Body of pancreas (tissue), 4 donors: ENCODE results near the gene ZFP62. TPM values are rescaled to one million over a fixed set of nuclear protein-coding genes. Genes with fewer than 3 reads are reported as not detected.
A peak's percentile ranks its signal among the peaks of the same experiment; 100 is the strongest.

ENCODE experiments used
- ATAC-seq: fragments of 150-250 bp; one replicate; pipeline ENCODE4 v1.9.1; 2016
- DNase-seq, 4 donors: peaks; one replicate each; pipeline ENCODE4 v3.0.0-alpha.2; 2019
- H3K27ac ChIP-seq, 4 donors: fragments of 200-600 bp; sonication (generic); 1 replicate in 3 of 4; 2 replicates in 1 of 4; pipeline versions ENCODE4 v1.5.1 to v1.6.1; 2016 to 2019; ENCODE audit warnings: mild to moderate bottlenecking in 1 of 4, mixed read lengths in 1 of 4, moderate library complexity in 1 of 4
- H3K27me3 ChIP-seq, 2 donors: fragments of 200-600 bp; sonication (generic); one replicate each; pipeline ENCODE4 v1.6.0; 2016; ENCODE audit warnings: mild to moderate bottlenecking in 1 of 2
- H3K36me3 ChIP-seq, 2 donors: fragments of 200-600 bp; sonication (generic); replicated peaks in 1 of 2; 2 replicates each; pipeline ENCODE4 v1.5.1; 2016; ENCODE audit warnings: low read depth in 2 of 2; ENCODE audit not compliant: insufficient read depth in 1 of 2
- H3K4me1 ChIP-seq: fragments of 200-600 bp; sonication (generic); one replicate; pipeline ENCODE4 v1.6.0; 2016
- H3K4me3 ChIP-seq, 2 donors: fragments of 200-600 bp; sonication (generic); 1 replicate in 1 of 2; 2 replicates in 1 of 2; pipeline ENCODE4 v1.5.1; 2016 to 2019
- H3K9me3 ChIP-seq, 3 donors: fragments of 200-600 bp; sonication (generic); 1 replicate in 2 of 3; 2 replicates in 1 of 3; pipeline ENCODE4 v1.5.1; 2016
- CTCF ChIP-seq, 7 experiments: fragments of 450-650 bp in 4 of 7; fragments of 200-600 bp in 3 of 7; sonication (generic) in 3 of 7; IDR thresholded peaks; one replicate each; pipeline ENCODE4 v1.5.1; 2016 to 2019; ENCODE audit warnings: antibody characterized with exemption in 7 of 7
- POLR2A ChIP-seq, 3 donors: fragments of 450-650 bp; IDR thresholded peaks; one replicate each; pipeline ENCODE4 v1.6.1; 2016; ENCODE audit warnings: antibody characterized with exemption in 3 of 3, mild to moderate bottlenecking in 2 of 3
- WGBS, 2 donors: methylation state at CpG; one replicate each; pipeline ENCODE4 v1.1.5; 2017; 5-methylcytosine and 5-hydroxymethylcytosine counted together
- intact Hi-C: fragments of 100-400 bp; cut with DNase I; formaldehyde crosslinking; loops from one replicate; pipeline ENCODE4 v1.15.1; 2023
- total RNA-seq, 2 donors: library from RNA; depleted of rRNA; stranded (reverse); fragments of >200 nt; gene quantifications; one replicate each; pipeline ENCODE4 v1.1.0, GENCODE V29; 2016

The ZFP62 gene
- total RNA-seq, 2 donors from 2014 or later, result 17.1 to 24.6 TPM

DNA sequence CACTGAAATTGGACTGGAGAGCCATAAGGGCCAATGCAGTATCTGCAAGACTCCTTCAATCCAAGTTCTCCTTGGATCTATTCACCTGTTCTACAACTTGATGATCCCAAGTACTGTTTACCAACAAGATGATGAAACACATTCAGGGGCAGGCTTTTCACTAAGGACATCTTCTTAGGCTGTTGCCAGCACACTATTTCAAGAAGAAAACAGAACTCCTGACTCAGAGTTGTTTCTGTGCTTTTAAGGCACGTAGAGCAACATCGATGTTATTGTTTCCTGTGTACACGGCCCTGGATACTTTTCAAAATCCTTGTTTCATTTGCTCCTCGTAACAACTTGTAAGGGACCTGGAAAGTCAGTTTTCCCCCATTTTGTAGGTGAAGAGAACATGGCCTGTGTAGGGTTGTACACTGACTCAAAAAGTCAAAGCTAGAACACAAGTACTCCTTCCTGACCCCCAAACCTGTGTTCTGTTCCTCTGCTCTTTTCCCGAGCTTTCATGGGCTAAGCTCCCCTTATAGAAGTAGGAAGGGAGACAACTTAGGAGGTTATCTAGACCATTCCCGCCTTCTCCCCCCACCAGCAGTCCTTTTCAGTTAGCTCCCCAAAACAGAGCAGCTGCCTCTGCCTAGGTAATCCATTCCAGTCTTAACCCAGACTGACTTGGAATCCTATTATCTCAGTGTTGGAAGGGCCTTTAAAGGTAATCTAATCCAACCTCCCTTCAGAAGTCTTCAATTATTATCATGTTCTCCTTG, 53.2 kb downstream of the ZFP62 start:
- ATAC-seq (no peak), DNase-seq (no peak)
- Histone ChIP-seq H3K27ac (peak overlapping the region in 2 of 4 donors; percentile 19 to 94), H3K9me3 (no peaks in the 10 kb centered on the region), H3K27me3 (no peaks in the 10 kb centered on the region), H3K4me1 (peaks cover 75% of the 10 kb centered on the region), H3K4me3 (no peak overlapping the region), H3K36me3 (no peaks in the 10 kb centered on the region)
- intact Hi-C loops, result no loop called here
- 51 to 53% methylated on average over 6 of the region's 6 CpGs for WGBS, 2 donors
- TF ChIP-seq POLR2A (IDR thresholded peaks at IDR 0.05), result no peak
- TF ChIP-seq CTCF (IDR thresholded peaks at IDR 0.05), result no peak

GRCh38 chr5:180807046-180807445, 54.0 kb downstream of the ZFP62 start:
- H3K9me3 ChIP-seq, result no peaks in the 10 kb centered on the region
- H3K27ac ChIP-seq, result peak overlapping the region in 1 of 4 donors; percentile 94
- intact Hi-C loops, result no loop called here
- no peak for DNase-seq
- WGBS, 2 donors, result 83 to 87% methylated on average over 1 of the region's 1 CpG
- TF ChIP-seq CTCF (IDR thresholded peaks at IDR 0.05), result no peak
- TF ChIP-seq POLR2A (IDR thresholded peaks at IDR 0.05), result no peak
- ATAC-seq, result no peak
- H3K4me1 ChIP-seq, result peaks cover 72% of the 10 kb centered on the region
- no peak overlapping the region for H3K4me3 ChIP-seq
- H3K27me3 ChIP-seq, result no peaks in the 10 kb centered on the region
- H3K36me3 ChIP-seq, result no peaks in the 10 kb centered on the region

- intact Hi-C loops, result no loop called here
- no peak for ATAC-seq
- H3K9me3 ChIP-seq, result no peaks in the 10 kb centered on the region
- H3K4me1 ChIP-seq, result peaks cover 70% of the 10 kb centered on the region
- DNase-seq, result peak in 1 of 4 donors; percentile 35
- H3K27ac ChIP-seq, result peak overlapping the region in 2 of 4 donors; percentile 19 to 94
- H3K36me3 ChIP-seq, result no peaks in the 10 kb centered on the region
- H3K27me3 ChIP-seq, result no peaks in the 10 kb centered on the region
- 64 to 68% methylated on average over 9 of the region's 9 CpGs for WGBS, 2 donors
- TF ChIP-seq CTCF (IDR thresholded peaks at IDR 0.05) (no peak), POLR2A (IDR thresholded peaks at IDR 0.05) (no peak)
- H3K4me3 ChIP-seq, result no peak overlapping the region
Measured at GRCh38 chr5:180806351-180807011, 54.6 kb downstream of the ZFP62 start.

DNA sequence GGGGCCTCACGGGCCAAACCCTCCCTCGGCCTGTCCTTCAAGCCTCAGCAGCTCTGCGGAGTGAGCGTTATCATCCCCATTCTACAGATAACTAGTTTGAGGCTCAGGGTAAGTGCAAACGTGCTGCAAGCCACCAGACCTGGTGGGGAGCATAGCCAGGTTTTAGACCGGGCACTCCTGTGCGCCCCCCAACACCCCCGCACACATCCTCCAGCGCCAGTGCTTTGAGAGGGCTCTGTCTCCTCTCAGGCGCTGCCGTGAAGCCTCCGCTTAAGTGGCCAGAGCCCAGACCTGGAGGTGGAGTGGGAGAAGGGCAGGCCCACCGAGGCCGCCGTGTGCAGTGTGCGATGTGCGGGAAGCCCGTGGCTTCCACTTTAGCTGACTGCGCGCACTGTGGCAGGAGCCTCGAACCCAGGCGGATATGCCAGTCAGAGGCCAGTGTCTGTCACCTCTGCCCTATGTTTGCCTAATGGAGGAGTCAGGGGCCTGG, 56.9 kb downstream of the ZFP62 start:
- Histone ChIP-seq H3K36me3 (no peaks in the 10 kb centered on the region), H3K4me1 (peaks cover 80% of the 10 kb centered on the region), H3K27me3 (no peaks in the 10 kb centered on the region), H3K27ac (peak overlapping the region in 2 of 4 donors; percentile 49 to 99), H3K4me3 (no peak overlapping the region), H3K9me3 (no peaks in the 10 kb centered on the region)
- WGBS, 2 donors, result 80 to 87% methylated on average over 10 to 22 of the region's 22 CpGs
- ATAC-seq (no peak), DNase-seq (no peak)
- TF ChIP-seq CTCF (IDR thresholded peaks at IDR 0.05) (no peak), POLR2A (IDR thresholded peaks at IDR 0.05) (no peak)
- intact Hi-C loops, result no loop called here
